HUES48 (cell line): Measurements from ENCODE around the gene RFPL2.
A peak's percentile ranks its signal among the peaks of the same experiment; 100 is the strongest.
"Not testable (repeated sequence)": the region's sequence is repeated elsewhere in the genome, so short reads cannot be mapped to it uniquely, and the experiment has no call there.

Experiments used
- H3K27ac ChIP-seq: one replicate; pipeline ENCODE4 v1.7.0; 2013; ENCODE audit warnings: low read depth, low read length, inconsistent platforms
- H3K27me3 ChIP-seq: 2 replicates; pipeline ENCODE4 v1.6.1; 2013; ENCODE audit warnings: mild to moderate bottlenecking, low read length; ENCODE audit not compliant: control insufficient read depth, insufficient read depth
- H3K36me3 ChIP-seq: 2 replicates; pipeline ENCODE4 v1.6.1; 2013; ENCODE audit warnings: low read length; ENCODE audit not compliant: control insufficient read depth, insufficient read depth
- H3K4me1 ChIP-seq: 2 replicates; pipeline ENCODE4 v1.6.1; 2013; ENCODE audit warnings: mild to moderate bottlenecking, low read length; ENCODE audit not compliant: control insufficient read depth, insufficient read depth
- H3K4me3 ChIP-seq: 2 replicates; pipeline ENCODE4 v1.5.1; 2013; ENCODE audit warnings: mild to moderate bottlenecking, low read depth, low read length
- H3K9ac ChIP-seq: 2 replicates; pipeline ENCODE4 v1.6.1; 2013; ENCODE audit warnings: mild to moderate bottlenecking, low read depth, low read length, moderate library complexity
- H3K9me3 ChIP-seq: 2 replicates; pipeline ENCODE4 v1.6.1; 2013; ENCODE audit warnings: low read length; ENCODE audit not compliant: control insufficient read depth, insufficient read depth

RFPL2 gene

DNA sequence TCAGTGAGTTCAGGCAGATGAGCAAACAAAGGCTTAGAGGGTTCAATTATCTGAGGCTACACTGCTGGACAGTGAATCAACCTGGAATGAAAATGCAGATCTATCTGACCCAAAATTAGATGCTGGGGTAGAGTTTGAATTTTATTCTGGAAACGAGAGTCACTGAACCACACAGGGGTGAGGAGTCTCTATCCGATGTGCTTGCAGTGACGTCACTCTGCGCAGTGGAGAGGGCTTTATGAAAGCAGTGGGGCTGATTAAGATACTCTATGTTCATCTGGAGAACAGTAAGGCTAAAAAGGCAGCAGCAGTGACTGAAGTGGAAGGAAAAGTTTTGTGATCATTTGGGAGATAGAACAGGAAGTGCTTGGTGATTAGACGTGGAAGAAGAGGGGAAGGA, 44.5 kb downstream of the RFPL2 start:
- H3K4me3 ChIP-seq, H3K9ac ChIP-seq, H3K27ac ChIP-seq, H3K36me3 ChIP-seq, H3K27me3 ChIP-seq, H3K4me1 ChIP-seq, H3K9me3 ChIP-seq: not testable (repeated sequence)

DNA sequence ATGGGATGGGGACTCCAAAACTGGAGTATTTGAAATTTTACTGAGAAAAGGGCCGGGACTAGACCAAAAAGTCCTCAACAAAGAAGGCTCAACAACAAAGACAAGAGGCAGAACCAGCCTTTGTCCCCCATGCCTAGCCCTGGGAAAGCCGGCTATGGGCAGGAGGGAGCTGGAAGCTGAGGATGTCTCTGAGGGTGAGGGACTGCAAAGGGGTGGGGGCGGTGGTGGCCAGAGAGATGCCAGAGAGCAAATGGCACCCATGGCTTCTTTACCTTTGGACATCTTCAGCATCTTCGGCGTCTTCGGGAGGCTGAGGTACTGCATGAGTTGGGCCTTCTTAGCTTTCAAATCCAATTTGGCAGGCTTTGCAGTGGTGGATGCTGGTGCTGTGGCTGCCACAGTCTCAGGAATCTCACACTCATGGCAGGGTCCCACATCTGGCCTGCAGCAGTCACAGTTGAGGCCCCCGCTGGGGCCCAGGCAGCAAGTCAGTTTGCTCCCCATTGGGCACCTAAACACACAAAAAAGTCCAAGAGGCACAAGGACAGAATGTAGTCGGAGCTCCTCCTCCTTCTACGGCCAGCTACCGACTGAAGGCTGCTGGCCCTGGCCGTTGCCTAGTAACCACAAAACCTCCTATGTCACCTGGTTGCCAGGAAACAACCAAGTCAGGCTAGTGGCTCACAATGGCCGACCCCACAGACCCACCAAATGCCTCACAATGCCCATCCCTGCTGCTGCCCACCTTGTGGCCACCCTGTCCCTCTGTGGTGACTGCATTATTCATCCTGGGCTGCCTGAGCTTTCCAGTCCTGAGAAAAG, 46.0 kb downstream of the RFPL2 start, which contains the start of gene C22orf42:
Gene C22orf42, minus strand, starts transcription at position 592 of the 822 bp plus-strand sequence. Its CDS starts 88 bp downstream, at position 504.
- Histone ChIP-seq H3K9me3 (no peaks in the 10 kb centered on the region), H3K4me1 (peaks cover 2% of the 10 kb centered on the region; the same call in 1 of the 2 replicates), H3K27me3 (no peaks in the 10 kb centered on the region), H3K27ac (no peak within 1 kb of the TSS), H3K36me3 (no peaks in the 10 kb centered on the region), H3K4me3 (no peak within 1 kb of the TSS), H3K9ac (no peak within 1 kb of the TSS)

DNA sequence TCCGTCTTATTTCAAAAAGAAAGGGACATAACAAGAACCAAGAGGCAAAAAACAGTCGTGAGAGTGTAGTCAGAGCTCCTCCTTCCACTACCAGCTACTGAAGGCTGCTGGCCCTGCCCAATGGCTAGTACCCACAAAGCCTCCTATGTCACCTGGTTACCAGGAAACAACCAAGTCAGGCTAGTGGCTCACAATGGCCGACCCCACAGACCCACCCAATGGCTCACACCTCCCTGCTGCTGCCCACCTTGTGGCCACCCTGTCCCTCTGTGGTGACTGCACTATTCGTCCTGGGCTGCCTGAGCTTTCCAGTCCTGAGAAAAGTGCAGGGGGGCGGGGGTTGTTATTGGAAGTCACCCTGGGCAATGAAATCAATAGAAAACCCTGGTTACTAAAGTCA, 47.2 kb downstream of the RFPL2 start:
- H3K27ac ChIP-seq, H3K9ac ChIP-seq, H3K36me3 ChIP-seq, H3K27me3 ChIP-seq, H3K9me3 ChIP-seq, H3K4me1 ChIP-seq, H3K4me3 ChIP-seq: not testable (repeated sequence)

- H3K36me3 ChIP-seq, H3K27me3 ChIP-seq, H3K4me1 ChIP-seq, H3K27ac ChIP-seq, H3K9ac ChIP-seq, H3K9me3 ChIP-seq, H3K4me3 ChIP-seq: not testable (repeated sequence)
Observed at GRCh38 chr22:32154727-32155126, 50.1 kb downstream of the RFPL2 start.

GRCh38 chr22:32151641-32152040, 53.2 kb downstream of the RFPL2 start:
- not testable (repeated sequence) for H3K9ac ChIP-seq, H3K27me3 ChIP-seq, H3K4me3 ChIP-seq, H3K27ac ChIP-seq, H3K36me3 ChIP-seq, H3K9me3 ChIP-seq, H3K4me1 ChIP-seq

- not testable (repeated sequence) for H3K9ac ChIP-seq, H3K4me1 ChIP-seq, H3K9me3 ChIP-seq, H3K36me3 ChIP-seq, H3K4me3 ChIP-seq, H3K27me3 ChIP-seq, H3K27ac ChIP-seq
Observed at GRCh38 chr22:32150647-32151046, 54.2 kb downstream of the RFPL2 start.

GRCh38 chr22:32148372-32148771, 56.5 kb downstream of the RFPL2 start:
- not testable (repeated sequence) for H3K36me3 ChIP-seq, H3K4me1 ChIP-seq, H3K9ac ChIP-seq, H3K27ac ChIP-seq, H3K9me3 ChIP-seq, H3K27me3 ChIP-seq, H3K4me3 ChIP-seq

- H3K9ac ChIP-seq, H3K36me3 ChIP-seq, H3K4me1 ChIP-seq, H3K27me3 ChIP-seq, H3K9me3 ChIP-seq: not testable (repeated sequence)
- Histone ChIP-seq H3K27ac (peak overlapping the region; percentile 84), H3K4me3 (peak overlapping the region; percentile 7; the same call in 1 of the 2 replicates)
Observed at GRCh38 chr22:32147128-32147527, 57.7 kb downstream of the RFPL2 start.

GRCh38 chr22:32144496-32145274, 60.2 kb downstream of the RFPL2 start:
- Histone ChIP-seq H3K27me3 (no peaks in the 10 kb centered on the region), H3K9ac (no peak overlapping the region), H3K9me3 (no peaks in the 10 kb centered on the region), H3K4me1 (no peaks in the 10 kb centered on the region), H3K27ac (no peak overlapping the region), H3K4me3 (no peak overlapping the region), H3K36me3 (no peaks in the 10 kb centered on the region)

GRCh38 chr22:32142600-32142999, 62.3 kb downstream of the RFPL2 start:
- Histone ChIP-seq H3K9ac (no peak overlapping the region), H3K4me3 (no peak overlapping the region), H3K4me1 (no peaks in the 10 kb centered on the region), H3K9me3 (no peaks in the 10 kb centered on the region), H3K36me3 (no peaks in the 10 kb centered on the region), H3K27ac (no peak overlapping the region), H3K27me3 (no peaks in the 10 kb centered on the region)

DNA sequence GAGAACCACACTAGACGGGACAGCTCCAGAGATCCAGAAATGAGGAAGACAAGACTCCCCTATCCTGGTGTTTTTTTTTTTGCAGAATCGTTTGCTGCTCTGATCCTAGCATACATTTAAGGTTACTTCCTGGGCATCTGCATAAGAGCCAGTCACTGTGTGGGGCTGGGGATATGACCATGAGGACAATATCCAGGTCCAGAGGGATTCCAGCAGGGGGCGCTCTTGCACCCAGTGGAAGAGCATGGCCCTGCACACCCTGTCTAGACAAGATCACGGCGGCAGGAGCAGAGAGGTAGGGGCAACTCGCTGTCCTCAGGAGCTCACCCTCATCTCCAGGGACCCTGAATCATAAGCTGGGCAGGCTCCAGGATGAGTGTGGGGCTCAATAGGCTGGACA, 64.2 kb downstream of the RFPL2 start:
- H3K27ac ChIP-seq, H3K4me3 ChIP-seq, H3K9ac ChIP-seq, H3K9me3 ChIP-seq, H3K27me3 ChIP-seq, H3K36me3 ChIP-seq, H3K4me1 ChIP-seq: not testable (repeated sequence)
